Lower lobe of right lung (tissue), 2 donors: Measurements from ENCODE around the gene CASP2. TPM values are rescaled to one million over a fixed set of nuclear protein-coding genes. Genes with fewer than 3 reads are reported as not detected.

Source experiments
- ATAC-seq, 2 donors: fragments of 200-7000 bp; cut with Tn5 transposase; one replicate each; pipeline ENCODE4 v1.9.1; 2020 to 2022; ENCODE audit warnings: mild to moderate bottlenecking in 2 of 2, moderate library complexity in 2 of 2
- DNase-seq: peaks from one replicate; pipeline ENCODE4 v3.0.0-alpha.2; 2020
- H3K27ac ChIP-seq: fragments of 200-600 bp; one replicate; pipeline ENCODE4 v1.8.0; 2022
- H3K27me3 ChIP-seq: fragments of 200-600 bp; one replicate; pipeline ENCODE4 v1.8.0; 2022; ENCODE audit warnings: low read depth
- H3K36me3 ChIP-seq: fragments of 200-600 bp; one replicate; pipeline ENCODE4 v1.8.0; 2022; ENCODE audit warnings: mild to moderate bottlenecking
- H3K4me1 ChIP-seq: fragments of 200-600 bp; one replicate; pipeline ENCODE4 v1.8.0; 2022
- H3K4me3 ChIP-seq: fragments of 200-600 bp; one replicate; pipeline ENCODE4 v1.8.0; 2022; ENCODE audit warnings: mild to moderate bottlenecking
- H3K9me3 ChIP-seq: fragments of 200-600 bp; one replicate; pipeline ENCODE4 v1.8.0; 2022
- CTCF ChIP-seq: fragments of 200-600 bp; IDR thresholded peaks from one replicate; pipeline ENCODE4 v1.8.0; 2022; ENCODE audit warnings: antibody characterized with exemption, mild to moderate bottlenecking
- intact Hi-C: fragments of 100-400 bp; cut with DNase I; formaldehyde crosslinking; loops from one replicate; pipeline ENCODE4 v1.11.0; 2022
- total RNA-seq: library from RNA; stranded (reverse); fragmentation: NEBNext Ultra II Directional; extraction: Animal tissue kit (Norgen Biotek cat#: 25700); gene quantifications from one replicate; pipeline ENCODE4 v1.2.1, GENCODE V29; 2021
- donor health status: DM: no; HTN: yes; CAD: no; lungs with severe emphysema.

Gene CASP2
- total RNA-seq, 1 donor from 2014 or later, result 33.7 TPM

- H3K4me3 ChIP-seq, result no peak overlapping the region
- DNase-seq (no peak), ATAC-seq (no peak)
- H3K27me3 ChIP-seq, result no peaks in the 10 kb centered on the region
- TF ChIP-seq CTCF, result no peak
- peaks cover 13% of the 10 kb centered on the region for H3K4me1 ChIP-seq
- no peaks in the 10 kb centered on the region for H3K9me3 ChIP-seq
- no peak overlapping the region for H3K27ac ChIP-seq
- no peaks in the 10 kb centered on the region for H3K36me3 ChIP-seq
- intact Hi-C loops, result no loop called here
Observed at GRCh38 chr7:143256932-143257331, 31.2 kb upstream of the CASP2 start.

GRCh38 chr7:143257501-143257900 lies 30.6 kb upstream of the CASP2 start:
- H3K27ac ChIP-seq, result no peak overlapping the region

DNA sequence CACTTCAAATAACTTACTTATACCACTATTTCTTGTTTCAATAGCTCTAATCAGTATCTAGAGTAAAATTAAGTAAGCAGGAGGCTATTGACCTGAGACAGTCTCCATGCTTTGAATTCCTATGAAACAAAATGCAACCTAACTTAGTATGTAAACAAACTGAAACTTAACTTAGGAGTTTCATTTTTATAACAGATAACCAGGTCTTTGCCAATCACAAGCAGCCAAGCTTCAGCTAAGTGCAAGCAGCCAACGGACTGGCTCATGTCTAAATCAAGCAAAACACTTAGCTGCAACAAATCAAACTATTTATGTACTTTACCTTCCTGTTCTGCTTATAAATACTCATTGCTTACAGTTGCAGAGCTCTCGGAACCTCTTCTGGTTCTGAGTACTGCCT lies 29.3 kb upstream of the CASP2 start:
- DNase-seq, result no peak
- Histone ChIP-seq H3K27ac (peak overlapping the region; percentile 27), H3K36me3 (no peaks in the 10 kb centered on the region), H3K9me3 (no peaks in the 10 kb centered on the region), H3K4me3 (no peak overlapping the region), H3K4me1 (peaks cover 18% of the 10 kb centered on the region), H3K27me3 (no peaks in the 10 kb centered on the region)
- intact Hi-C loops, result no loop called here
- peak; percentile 47 to 72 for ATAC-seq
- TF ChIP-seq CTCF, result no peak

More at GRCh38 chr7:143257501-143257900, 30.6 kb upstream of the CASP2 start:
- Histone ChIP-seq H3K36me3 (no peaks in the 10 kb centered on the region), H3K27me3 (no peaks in the 10 kb centered on the region), H3K4me3 (no peak overlapping the region), H3K4me1 (peaks cover 14% of the 10 kb centered on the region), H3K9me3 (no peaks in the 10 kb centered on the region)
- intact Hi-C loops, result no loop called here
- DNase-seq (no peak), ATAC-seq (no peak)
- no peak for TF ChIP-seq CTCF

DNA sequence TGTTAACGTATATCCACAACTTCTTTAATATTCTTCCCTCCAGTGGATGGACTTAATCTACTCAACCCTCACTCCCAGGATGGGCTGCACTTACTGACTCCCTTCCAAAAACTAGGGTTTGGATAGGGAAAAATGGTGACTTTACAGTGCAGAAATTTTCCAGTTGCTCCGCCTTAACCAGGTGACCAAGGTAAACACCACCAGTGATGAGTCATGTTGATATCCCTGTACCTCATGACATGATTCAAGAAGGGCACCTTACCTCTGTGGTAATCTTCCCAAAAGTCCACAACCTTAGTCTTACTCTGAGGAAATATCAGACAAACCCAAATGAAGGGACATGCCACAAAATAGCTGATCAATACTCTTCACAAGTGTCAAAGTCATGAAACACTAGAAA lies 28.4 kb upstream of the CASP2 start:
- no peaks in the 10 kb centered on the region for H3K9me3 ChIP-seq
- no peak for ATAC-seq

DNA sequence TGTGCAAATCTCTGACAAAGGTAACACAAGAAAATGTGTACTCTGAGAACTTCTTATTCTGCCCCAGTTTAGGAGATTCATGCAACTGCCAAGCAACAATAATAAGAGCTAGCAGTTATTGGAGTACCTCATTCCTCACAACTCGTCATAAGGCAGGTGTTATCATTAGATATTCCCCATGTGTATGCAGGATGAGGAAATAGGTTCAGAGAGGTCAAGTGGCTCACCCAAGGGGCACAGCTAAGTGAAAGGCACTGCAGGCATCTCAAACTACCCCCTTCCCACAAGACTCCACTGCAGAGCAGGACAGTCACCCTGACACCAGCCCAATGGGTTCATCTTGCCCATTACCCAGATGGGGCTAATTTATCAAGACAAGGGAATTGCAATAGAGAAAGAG lies 26.2 kb upstream of the CASP2 start:
- H3K4me3 ChIP-seq, result no peak overlapping the region
- H3K36me3 ChIP-seq, result peaks cover 9% of the 10 kb centered on the region
- no peaks in the 10 kb centered on the region for H3K9me3 ChIP-seq
- H3K27me3 ChIP-seq, result no peaks in the 10 kb centered on the region
- intact Hi-C loops, result no loop called here
- H3K27ac ChIP-seq, result no peak overlapping the region
- ATAC-seq (no peak), DNase-seq (no peak)
- no peak for TF ChIP-seq CTCF
- peaks cover 41% of the 10 kb centered on the region for H3K4me1 ChIP-seq

More for the DNA sequence above, 28.4 kb upstream of the CASP2 start:
- no peak overlapping the region for H3K4me3 ChIP-seq
- H3K27ac ChIP-seq, result no peak overlapping the region
- H3K36me3 ChIP-seq, result no peaks in the 10 kb centered on the region
- TF ChIP-seq CTCF, result no peak
- no peaks in the 10 kb centered on the region for H3K27me3 ChIP-seq
- no peak for DNase-seq
- intact Hi-C loops, result no loop called here
- peaks cover 26% of the 10 kb centered on the region for H3K4me1 ChIP-seq
